Posterior vena cava (tissue), 2 donors: ENCODE measurements around the gene NPPA. TPM values are rescaled to one million over a fixed set of nuclear protein-coding genes. Genes with fewer than 3 reads are reported as not detected.

Experiments
- DNase-seq: peaks from one replicate; pipeline ENCODE4 v3.0.0-alpha.2; 2020; ENCODE audit warnings: low spot score
- intact Hi-C, 2 donors: fragments of 100-400 bp; cut with DNase I; formaldehyde crosslinking; loops; one replicate each; pipeline versions ENCODE4 v1.14.1 to v1.14.2; 2022 to 2023
- total RNA-seq, 2 donors: library from RNA; stranded (reverse); fragmentation: NEBNext Ultra II Directional; extraction: Animal tissue kit (Norgen Biotek cat#: 25700); gene quantifications; one replicate each; pipeline ENCODE4 v1.2.1, GENCODE V29; 2021
- donor health status: DM: yes; HTN: yes; CAD: no.
- donor health status: DM: yes; HTN: yes; CAD: no.

NPPA gene
- total RNA-seq, 2 donors from 2014 or later: 3.8 TPM; not detected in 1

- intact Hi-C loops: no loop called here
These were observed 29.5 kb upstream of the NPPA start for GRCh38 chr1:11877074-11877473.

GRCh38 chr1:11875094-11875493 is 27.5 kb upstream of the NPPA start:
- DNase-seq: no peak
- intact Hi-C loops: no loop called here

More at GRCh38 chr1:11877074-11877473, 29.5 kb upstream of the NPPA start:
- no peak for DNase-seq

- intact Hi-C loops: no loop called here
- no peak for DNase-seq
These were observed 27.0 kb upstream of the NPPA start for GRCh38 chr1:11874624-11875023.

GRCh38 chr1:11874258-11874562 is 26.6 kb upstream of the NPPA start:
- DNase-seq: no peak
- intact Hi-C loops: no loop called here

GRCh38 chr1:11873395-11874257 is 26.0 kb upstream of the NPPA start:
- intact Hi-C loops: no loop called here
- DNase-seq: no peak

- intact Hi-C loops: no loop called here
These were observed 25.0 kb upstream of the NPPA start for GRCh38 chr1:11872545-11872944.

GRCh38 chr1:11869650-11870207 is 22.1 kb upstream of the NPPA start:
- intact Hi-C loops: no loop called here
- no peak for DNase-seq

More at GRCh38 chr1:11872545-11872944, 25.0 kb upstream of the NPPA start:
- DNase-seq: no peak

GRCh38 chr1:11869104-11869503 is 21.5 kb upstream of the NPPA start:
- no peak for DNase-seq
- intact Hi-C loops: no loop called here

GRCh38 chr1:11868331-11868980 is 20.9 kb upstream of the NPPA start:
- no peak for DNase-seq
- intact Hi-C loops: no loop called here

GRCh38 chr1:11862890-11863289 is 15.3 kb upstream of the NPPA start:
- DNase-seq: no peak
- intact Hi-C loops: no loop called here

- intact Hi-C loops: no loop called here
- DNase-seq: no peak
These were observed 13.0 kb upstream of the NPPA start for GRCh38 chr1:11860587-11860986.

GRCh38 chr1:11860083-11860482 is 12.5 kb upstream of the NPPA start:
- intact Hi-C loops: no loop called here
- DNase-seq: no peak

- peak; percentile 90 for DNase-seq
- intact Hi-C loops: no loop called here
These were observed 11.6 kb upstream of the NPPA start for GRCh38 chr1:11858968-11859871.

GRCh38 chr1:11858613-11858967 is 11.0 kb upstream of the NPPA start, which contains the start of gene NPPB:
Gene NPPB, minus strand, starts transcription at chr1:11858945. Its CDS starts 112 bp downstream, at chr1:11858833.
- intact Hi-C loops: no loop called here

GRCh38 chr1:11858158-11858557 is 10.6 kb upstream of the NPPA start:
- intact Hi-C loops: no loop called here
- no peak for DNase-seq

More at GRCh38 chr1:11858613-11858967, 11.0 kb upstream of the NPPA start, which contains the start of gene NPPB:
- no peak for DNase-seq

GRCh38 chr1:11857164-11857851 is 9.7 kb upstream of the NPPA start:
- intact Hi-C loops: no loop called here
- DNase-seq: no peak

GRCh38 chr1:11856698-11857097 is 9.1 kb upstream of the NPPA start:
- intact Hi-C loops: no loop called here
- DNase-seq: no peak

GRCh38 chr1:11855430-11855829 is 7.8 kb upstream of the NPPA start:
- DNase-seq: no peak

GRCh38 chr1:11854519-11854918 is 6.9 kb upstream of the NPPA start:
- intact Hi-C loops: no loop called here
- no peak for DNase-seq

More at GRCh38 chr1:11855430-11855829, 7.8 kb upstream of the NPPA start:
- intact Hi-C loops: no loop called here
